GM06990 (cell line): Measurements from ENCODE around the gene TCP11L2.

ENCODE experiments used
- DNase-seq: peaks from one replicate; pipeline ENCODE4 v3.0.0-alpha.2; 2011; ENCODE audit not compliant: insufficient read length; ENCODE audit errors: extremely low read depth
- H3K27me3 ChIP-seq: replicated peaks from 2 replicates; pipeline ENCODE4 v1.6.0; 2011; ENCODE audit warnings: low read length; ENCODE audit not compliant: control insufficient read depth, insufficient read depth
- H3K36me3 ChIP-seq: 2 replicates; pipeline ENCODE4 v1.5.1; 2011; ENCODE audit warnings: low read length; ENCODE audit not compliant: control insufficient read depth, insufficient read depth
- H3K4me3 ChIP-seq: replicated peaks from 2 replicates; pipeline ENCODE4 v1.5.1; 2011; ENCODE audit warnings: low read depth, mild to moderate bottlenecking, control low read depth, low read length
- CTCF ChIP-seq: IDR thresholded peaks from 2 replicates; pipeline ENCODE4 v1.5.1; 2011; ENCODE audit warnings: low read length, control low read depth, mild to moderate bottlenecking, inconsistent platforms; ENCODE audit not compliant: insufficient read depth, poor library complexity, severe bottlenecking

Gene TCP11L2

GRCh38 chr12:106342397-106343213 is 40.1 kb downstream of the TCP11L2 start:
- DNase-seq: no peak
- no peak for TF ChIP-seq CTCF
- Histone ChIP-seq H3K4me3 (no peak overlapping the region), H3K27me3 (no peaks in the 10 kb centered on the region), H3K36me3 (no peaks in the 10 kb centered on the region)

- no peaks in the 10 kb centered on the region for H3K27me3 ChIP-seq
- no peak overlapping the region for H3K4me3 ChIP-seq
- DNase-seq: no peak
- H3K36me3 ChIP-seq: no peaks in the 10 kb centered on the region
- no peak for TF ChIP-seq CTCF
These were observed 40.6 kb downstream of the TCP11L2 start for GRCh38 chr12:106343214-106343528.

GRCh38 chr12:106344131-106344530 is 41.6 kb downstream of the TCP11L2 start:
- H3K4me3 ChIP-seq: no peak overlapping the region
- no peaks in the 10 kb centered on the region for H3K36me3 ChIP-seq
- DNase-seq: no peak
- TF ChIP-seq CTCF: no peak
- no peaks in the 10 kb centered on the region for H3K27me3 ChIP-seq

GRCh38 chr12:106345746-106346145 is 43.2 kb downstream of the TCP11L2 start:
- Histone ChIP-seq H3K27me3 (no peaks in the 10 kb centered on the region), H3K36me3 (no peaks in the 10 kb centered on the region), H3K4me3 (no peak overlapping the region)
- DNase-seq: no peak
- no peak for TF ChIP-seq CTCF

- no peak for TF ChIP-seq CTCF
- Histone ChIP-seq H3K4me3 (no peak overlapping the region), H3K36me3 (no peaks in the 10 kb centered on the region), H3K27me3 (no peaks in the 10 kb centered on the region)
- DNase-seq: no peak
These were observed 45.9 kb downstream of the TCP11L2 start for GRCh38 chr12:106348411-106348810.

GRCh38 chr12:106353175-106353574 is 50.6 kb downstream of the TCP11L2 start:
- TF ChIP-seq CTCF: no peak
- Histone ChIP-seq H3K4me3 (no peak overlapping the region), H3K36me3 (no peaks in the 10 kb centered on the region), H3K27me3 (no peaks in the 10 kb centered on the region)
- DNase-seq: no peak
